Measurements from ENCODE around the gene MROH7. TPM values are rescaled to one million over a fixed set of nuclear protein-coding genes. Genes with fewer than 3 reads are reported as not detected.

MROH7 gene
- total and polyA plus RNA-seq, 2 of the 13 experiments (the other 11 are each of a cell fraction or from before 2014, with no cell fraction given): 0.09 TPM

GRCh38 chr1:54716299-54717047, 74.9 kb downstream of the MROH7 start (continued):
- no peak for TF ChIP-seq ZBTB2 (CRISPR knock-in tag; IDR thresholded peaks at IDR 0.05; ENCODE audit: low read depth)
- TF ChIP-seq YEATS4 (CRISPR knock-in tag; IDR thresholded peaks at IDR 0.05; ENCODE audit: borderline replicate concordance): no peak
- TF ChIP-seq ESRRA (CRISPR knock-in tag; IDR thresholded peaks at IDR 0.05; ENCODE audit: low read depth): no peak
- no peak for TF ChIP-seq MBD4 (IDR thresholded peaks at IDR 0.05; ENCODE audit: borderline replicate concordance, low read length)

GRCh38 chr1:54721719-54722118, 80.1 kb downstream of the MROH7 start:
- ATAC-seq (no peak), FAIRE-seq (no peak), DNase-seq (ENCODE audit: low spot score) (no peak)
- intact Hi-C loops (cut with micrococcal nuclease; ENCODE audit: unreplicated experiment) (no loop called here), in situ Hi-C loops (cut with HindIII; ENCODE audit: extremely low pct_ligation_motif_present, low pct_unique_long_range_greater_than_20kb) (no loop called here)
- ChIA-PET POLR2A (no interaction called here), CTCF (ENCODE audit: low intra/inter-chr PET ratio, low total read pairs) (no interaction called here)
- no peak overlapping the region for H2AFZ ChIP-seq (ENCODE audit: low read length)
- H3K4me2 ChIP-seq (ENCODE audit: low read depth, low read length): no peak overlapping the region
- no TSS peak for BruUV-seq (replicated peaks)
- no peaks in the 10 kb centered on the region for H4K20me1 ChIP-seq (ENCODE audit: insufficient read depth, low read length)
- H3K27ac ChIP-seq (ENCODE audit: extremely low read length, insufficient read depth, low read length): no peak overlapping the region
- peaks cover 11% of the 10 kb centered on the region for H3K79me2 ChIP-seq (ENCODE audit: insufficient read depth, low read length)
- no peaks in the 10 kb centered on the region for H3K9me3 ChIP-seq (ENCODE audit: low read length)
- no peak overlapping the region for H3K4me3 ChIP-seq (replicated peaks in 1 of 3; ENCODE audit: insufficient read depth in 1 of 3, low read depth in 2 of 3, low read length in 3 of 3)
- no peaks in the 10 kb centered on the region for H3K27me3 ChIP-seq (ENCODE audit: control insufficient read depth in 1 of 2, insufficient read depth in 2 of 2, low read length in 2 of 2)
- no peak for TF ChIP-seq RELA (CRISPR knock-in tag; IDR thresholded peaks at IDR 0.05)
- TF ChIP-seq MTERF4 (CRISPR knock-in tag; IDR thresholded peaks at IDR 0.05): no peak
- TF ChIP-seq CREBL2 (CRISPR knock-in tag; IDR thresholded peaks at IDR 0.05; ENCODE audit: borderline replicate concordance): no peak
- no peak for TF ChIP-seq U2AF1 (optimal IDR thresholded peaks at IDR 0.05; ENCODE audit: low read depth, low read length)
- TF ChIP-seq THYN1 (CRISPR knock-in tag; IDR thresholded peaks at IDR 0.05; ENCODE audit: borderline replicate concordance, low read depth): no peak
- TF ChIP-seq ZMYM4 (CRISPR knock-in tag; IDR thresholded peaks at IDR 0.05): no peak
- peaks cover 10 to 67% of the 10 kb centered on the region in 2 experiments for H3K36me3 ChIP-seq (replicated peaks in 1 of 2; ENCODE audit: control insufficient read depth in 1 of 2, insufficient read depth in 2 of 2, low read length in 2 of 2)
- H3K4me1 ChIP-seq (ENCODE audit: insufficient read depth, low read length): peaks cover 33% of the 10 kb centered on the region
- no peak overlapping the region for H3K9ac ChIP-seq (ENCODE audit: insufficient read depth, low read depth, low read length)

Measured in HepG2 (cell line).